Ishikawa (cell line): ENCODE data around the gene SUOX.

Experiments
- CEBPB ChIP-seq: IDR thresholded peaks from 2 replicates; pipeline ENCODE4 v1.6.1; 2012
- CREB1 ChIP-seq: IDR thresholded peaks from 2 replicates; pipeline ENCODE4 v1.6.1; 2012; ENCODE audit warnings: low read depth
- EGR1 ChIP-seq: IDR thresholded peaks from 2 replicates; pipeline ENCODE4 v1.6.1; 2012
- EP300 ChIP-seq: IDR thresholded peaks from 2 replicates; pipeline ENCODE4 v1.6.1; 2012; ENCODE audit warnings: borderline replicate concordance
- FOXM1 ChIP-seq: IDR thresholded peaks from 2 replicates; pipeline ENCODE4 v1.6.1; 2012; ENCODE audit warnings: low read depth, borderline replicate concordance
- NFIC ChIP-seq: IDR thresholded peaks from 2 replicates; pipeline ENCODE4 v1.6.1; 2012
- RAD21 ChIP-seq: IDR thresholded peaks from 2 replicates; pipeline ENCODE4 v1.6.1; 2012; ENCODE audit warnings: low read depth
- TAF1 ChIP-seq: IDR thresholded peaks from 2 replicates; pipeline ENCODE4 v1.6.1; 2012; ENCODE audit warnings: low read depth, mild to moderate bottlenecking
- TCF12 ChIP-seq: IDR thresholded peaks from 2 replicates; pipeline ENCODE4 v1.6.1; 2012; ENCODE audit warnings: low read depth
- TEAD4 ChIP-seq: IDR thresholded peaks from 2 replicates; pipeline ENCODE4 v1.6.1; 2012
- YY1 ChIP-seq: IDR thresholded peaks from 2 replicates; pipeline ENCODE4 v1.6.1; 2012; ENCODE audit warnings: low read depth
- ZBTB7A ChIP-seq: IDR thresholded peaks from 2 replicates; pipeline ENCODE4 v1.6.1; 2012; ENCODE audit warnings: low read depth
- TF ChIP-seq, protein P1 (sequence below): IDR thresholded peaks from 2 replicates; pipeline ENCODE4 v1.6.1; 2012
- TF ChIP-seq, protein P2 (sequence below): IDR thresholded peaks from 2 replicates; pipeline ENCODE4 v1.6.1; 2012
- TF ChIP-seq, protein P3 (sequence below): IDR thresholded peaks from 2 replicates; pipeline ENCODE4 v1.6.1; 2012; ENCODE audit warnings: low read depth, mild to moderate bottlenecking

The SUOX gene

GRCh38 chr12:56034586-56035332 lies 37.7 kb downstream of the SUOX start:
- TF ChIP-seq CREB1 (no peak), RAD21 (no peak), YY1 (no peak), CEBPB (no peak), TCF12 (no peak), FOXM1 (no peak), NFIC (no peak), TAF1 (no peak), EP300 (no peak), ZBTB7A (no peak), TEAD4 (no peak), EGR1 (no peak)
- TF ChIP-seq, protein P1, sequence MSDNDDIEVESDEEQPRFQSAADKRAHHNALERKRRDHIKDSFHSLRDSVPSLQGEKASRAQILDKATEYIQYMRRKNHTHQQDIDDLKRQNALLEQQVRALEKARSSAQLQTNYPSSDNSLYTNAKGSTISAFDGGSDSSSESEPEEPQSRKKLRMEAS = no peak
- TF ChIP-seq, protein P2, sequence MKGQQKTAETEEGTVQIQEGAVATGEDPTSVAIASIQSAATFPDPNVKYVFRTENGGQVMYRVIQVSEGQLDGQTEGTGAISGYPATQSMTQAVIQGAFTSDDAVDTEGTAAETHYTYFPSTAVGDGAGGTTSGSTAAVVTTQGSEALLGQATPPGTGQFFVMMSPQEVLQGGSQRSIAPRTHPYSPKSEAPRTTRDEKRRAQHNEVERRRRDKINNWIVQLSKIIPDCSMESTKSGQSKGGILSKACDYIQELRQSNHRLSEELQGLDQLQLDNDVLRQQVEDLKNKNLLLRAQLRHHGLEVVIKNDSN = no peak
- TF ChIP-seq, protein P3, sequence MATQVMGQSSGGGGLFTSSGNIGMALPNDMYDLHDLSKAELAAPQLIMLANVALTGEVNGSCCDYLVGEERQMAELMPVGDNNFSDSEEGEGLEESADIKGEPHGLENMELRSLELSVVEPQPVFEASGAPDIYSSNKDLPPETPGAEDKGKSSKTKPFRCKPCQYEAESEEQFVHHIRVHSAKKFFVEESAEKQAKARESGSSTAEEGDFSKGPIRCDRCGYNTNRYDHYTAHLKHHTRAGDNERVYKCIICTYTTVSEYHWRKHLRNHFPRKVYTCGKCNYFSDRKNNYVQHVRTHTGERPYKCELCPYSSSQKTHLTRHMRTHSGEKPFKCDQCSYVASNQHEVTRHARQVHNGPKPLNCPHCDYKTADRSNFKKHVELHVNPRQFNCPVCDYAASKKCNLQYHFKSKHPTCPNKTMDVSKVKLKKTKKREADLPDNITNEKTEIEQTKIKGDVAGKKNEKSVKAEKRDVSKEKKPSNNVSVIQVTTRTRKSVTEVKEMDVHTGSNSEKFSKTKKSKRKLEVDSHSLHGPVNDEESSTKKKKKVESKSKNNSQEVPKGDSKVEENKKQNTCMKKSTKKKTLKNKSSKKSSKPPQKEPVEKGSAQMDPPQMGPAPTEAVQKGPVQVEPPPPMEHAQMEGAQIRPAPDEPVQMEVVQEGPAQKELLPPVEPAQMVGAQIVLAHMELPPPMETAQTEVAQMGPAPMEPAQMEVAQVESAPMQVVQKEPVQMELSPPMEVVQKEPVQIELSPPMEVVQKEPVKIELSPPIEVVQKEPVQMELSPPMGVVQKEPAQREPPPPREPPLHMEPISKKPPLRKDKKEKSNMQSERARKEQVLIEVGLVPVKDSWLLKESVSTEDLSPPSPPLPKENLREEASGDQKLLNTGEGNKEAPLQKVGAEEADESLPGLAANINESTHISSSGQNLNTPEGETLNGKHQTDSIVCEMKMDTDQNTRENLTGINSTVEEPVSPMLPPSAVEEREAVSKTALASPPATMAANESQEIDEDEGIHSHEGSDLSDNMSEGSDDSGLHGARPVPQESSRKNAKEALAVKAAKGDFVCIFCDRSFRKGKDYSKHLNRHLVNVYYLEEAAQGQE = no peak

DNA sequence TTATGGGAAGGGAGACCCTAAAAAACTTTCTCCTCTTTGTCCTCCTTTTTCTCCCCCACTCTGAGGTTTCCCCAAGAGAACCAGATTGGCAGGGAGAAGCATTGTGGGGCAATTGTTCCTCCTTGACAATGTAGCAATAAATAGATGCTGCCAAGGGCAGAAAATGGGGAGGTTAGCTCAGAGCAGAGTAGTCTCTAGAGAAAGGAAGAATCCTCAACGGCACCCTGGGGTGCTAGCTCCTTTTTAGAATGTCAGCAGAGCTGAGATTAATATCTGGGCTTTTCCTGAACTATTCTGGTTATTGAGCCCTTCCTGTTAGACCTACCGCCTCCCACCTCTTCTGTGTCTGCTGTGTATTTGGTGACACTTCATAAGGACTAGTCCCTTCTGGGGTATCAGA lies 40.1 kb downstream of the SUOX start:
- TF ChIP-seq, protein P1 = no peak
- TF ChIP-seq, protein P2 = no peak
- TF ChIP-seq FOXM1 (no peak), TCF12 (no peak), CREB1 (no peak), CEBPB (no peak), TAF1 (no peak), NFIC (no peak), RAD21 (no peak)
- TF ChIP-seq, protein P3 = no peak

DNA sequence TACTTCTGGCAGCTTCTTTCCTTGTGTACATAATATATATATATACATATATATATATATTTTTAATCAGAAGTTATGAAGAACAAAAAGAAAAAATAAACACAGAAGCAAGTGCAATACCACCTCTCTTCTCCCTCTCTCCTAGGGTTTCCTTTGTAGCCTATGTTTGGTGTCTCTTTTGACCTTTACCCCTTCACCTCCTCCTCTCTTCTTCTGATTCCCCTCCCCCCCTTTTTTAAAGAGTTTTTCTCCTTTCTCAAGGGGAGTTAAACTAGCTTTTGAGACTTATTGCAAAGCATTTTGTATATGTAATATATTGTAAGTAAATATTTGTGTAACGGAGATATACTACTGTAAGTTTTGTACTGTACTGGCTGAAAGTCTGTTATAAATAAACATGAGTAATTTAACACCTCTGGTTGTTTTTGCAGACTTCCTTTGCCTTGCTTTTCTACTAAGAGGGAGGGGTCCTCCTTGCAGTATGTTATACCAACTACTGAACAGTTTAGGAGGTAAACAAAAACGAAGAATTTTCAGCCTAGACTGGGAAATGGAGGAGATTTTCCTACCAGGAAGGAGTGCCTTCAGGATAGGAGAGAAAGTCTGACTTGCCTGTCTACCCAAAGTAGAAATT lies 41.1 kb downstream of the SUOX start:
- TF ChIP-seq TEAD4 (no peak), EGR1 (no peak), ZBTB7A (no peak), EP300 (no peak), TAF1 (no peak), CREB1 (no peak), FOXM1 (no peak), YY1 (no peak), RAD21 (no peak), CEBPB (no peak)
- TF ChIP-seq, protein P1 = no peak

DNA sequence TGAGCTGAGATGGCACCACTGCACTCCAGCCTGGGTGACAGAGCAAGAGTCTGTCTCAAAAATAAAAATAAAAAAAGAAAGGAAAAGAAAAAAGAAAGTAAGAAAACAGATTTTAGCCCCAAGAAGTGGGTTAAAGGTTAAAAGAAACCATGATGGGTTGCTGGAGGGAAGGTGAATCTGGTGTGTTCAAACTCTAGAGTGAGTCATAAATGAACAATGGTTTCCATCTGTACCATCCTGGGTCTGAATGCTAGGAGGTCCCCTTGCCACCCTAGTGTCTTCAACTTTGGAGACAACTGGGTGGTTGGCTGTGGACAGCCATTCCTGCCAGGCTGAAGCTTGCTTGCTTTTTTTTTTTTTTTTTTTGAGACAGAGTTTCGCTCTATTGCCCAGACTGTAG lies 43.1 kb downstream of the SUOX start:
- TF ChIP-seq, protein P2 = no peak
- TF ChIP-seq NFIC (no peak), RAD21 (no peak), CEBPB (no peak), YY1 (no peak), TCF12 (no peak), EGR1 (no peak), EP300 (no peak), TAF1 (no peak)
- TF ChIP-seq, protein P1 = no peak

DNA sequence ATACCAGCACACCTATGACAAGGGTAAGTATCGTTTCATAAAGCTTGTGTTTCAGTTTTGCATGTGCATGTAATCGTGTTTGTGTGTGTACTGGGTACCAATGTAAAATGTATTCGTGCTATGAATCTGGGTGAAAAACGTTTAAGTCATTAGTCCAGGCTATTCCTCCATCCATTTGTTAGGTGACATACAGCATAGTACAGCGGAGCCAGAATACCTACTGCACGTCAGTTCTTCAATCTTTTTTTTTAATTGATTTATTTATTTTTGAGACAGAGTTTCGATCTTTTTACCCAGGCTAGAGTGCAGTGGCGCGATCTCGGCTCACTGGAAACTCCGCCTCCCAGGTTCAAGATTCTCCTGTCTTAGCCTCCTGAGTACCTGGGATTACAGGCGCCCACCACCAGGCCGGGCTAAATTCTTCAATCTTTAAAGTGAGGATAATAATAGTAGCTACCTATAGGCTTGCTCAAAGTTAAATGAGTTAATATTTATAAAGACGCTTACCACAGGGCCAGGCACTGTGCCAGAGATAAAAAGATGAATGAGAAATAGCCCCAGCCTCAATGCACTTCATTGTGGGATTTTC lies 44.0 kb downstream of the SUOX start:
- TF ChIP-seq CEBPB (no peak), TEAD4 (no peak), TAF1 (no peak), CREB1 (no peak), FOXM1 (no peak), ZBTB7A (no peak)
- TF ChIP-seq, protein P3 = no peak
- TF ChIP-seq, protein P1 = no peak
